GM12878 (cell line): ENCODE measurements around the gene PRPF40B. TPM values are rescaled to one million over a fixed set of nuclear protein-coding genes. Genes with fewer than 3 reads are reported as not detected.

ENCODE experiments used
- ATAC-seq: fragments of 200-7000 bp; cut with Tn5 transposase; 3 replicates; pipeline ENCODE4 v1.9.1; 2020; ENCODE audit warnings: mild to moderate bottlenecking, moderate library complexity
- BruUV-seq: library from RNA; stranded (reverse); fragments of 400-500 nt; replicated peaks from 2 replicates; lab custom pipeline; 2021; lab: Mats Ljungman, UMichigan
- CTCF ChIA-PET: fragments of 300-600 bp; sonication (Branson Sonifier 250); formaldehyde crosslinking; extraction: SDS; loops from one replicate; lab custom pipeline; 2021; ENCODE audit warnings: inconsistent platforms; lab: Yijun Ruan, JAX
- POLR2A ChIA-PET: fragments of 350-600 bp; formaldehyde crosslinking; extraction: SDS; loops from one replicate; lab custom pipeline; 2021; ENCODE audit warnings: inconsistent platforms; lab: Charles Lee
- RAD21 ChIA-PET: fragments of 300-600 bp; sonication (Branson Sonifier 250); formaldehyde crosslinking; loops from one replicate; lab custom pipeline; 2023; ENCODE audit warnings: antibody characterized with exemption; ENCODE audit not compliant: unreplicated experiment; lab: Charles Lee
- SMC1A ChIA-PET: fragments of 300-600 bp; sonication (Branson Sonifier 250); formaldehyde crosslinking; loops from one replicate; lab custom pipeline; 2023; ENCODE audit not compliant: unreplicated experiment, uncharacterized antibody; lab: Charles Lee
- DNase-seq: peaks from one replicate; pipeline ENCODE4 v3.0.0-alpha.2; 2011; ENCODE audit warnings: low read depth, low spot score
- FAIRE-seq: peaks from 3 replicates; lab custom pipeline; 2011; peaks lifted over from hg19 to GRCh38; lab: Jason Lieb, UNC
- H2AFZ ChIP-seq: 2 replicates; pipeline ENCODE4 v1.6.0; 2011; ENCODE audit warnings: low read depth, low read length, control low read depth; ENCODE audit not compliant: control insufficient read depth
- H3K27ac ChIP-seq: 2 replicates; pipeline ENCODE4 v1.5.1; 2011; ENCODE audit warnings: control low read depth; ENCODE audit not compliant: control insufficient read depth, insufficient read depth
- H3K27me3 ChIP-seq, 2 experiments: replicated peaks in 1 of 2; 2 replicates each; pipeline versions ENCODE4 v1.6.0 to v1.6.1; 2011; ENCODE audit warnings: low read length in 1 of 2; ENCODE audit not compliant: control insufficient read depth in 2 of 2, insufficient read depth in 2 of 2
- H3K36me3 ChIP-seq, 2 experiments: 2 replicates each; pipeline ENCODE4 v1.5.1; 2011; ENCODE audit warnings: low read length in 1 of 2; ENCODE audit not compliant: control insufficient read depth in 2 of 2, insufficient read depth in 2 of 2
- H3K4me1 ChIP-seq: 2 replicates; pipeline ENCODE4 v1.6.1; 2011; ENCODE audit warnings: mild to moderate bottlenecking, low read length, moderate library complexity, mixed read lengths; ENCODE audit not compliant: control insufficient read depth, insufficient read depth
- H3K4me2 ChIP-seq: 2 replicates; pipeline ENCODE4 v1.6.0; 2011; ENCODE audit warnings: control low read depth; ENCODE audit not compliant: control insufficient read depth, insufficient read depth
- H3K4me3 ChIP-seq: fragments of 200-600 bp; sonication (generic); 2 replicates; pipeline ENCODE4 v1.5.1; 2016
- H3K79me2 ChIP-seq: 2 replicates; pipeline ENCODE4 v1.6.0; 2011; ENCODE audit warnings: low read length; ENCODE audit not compliant: control insufficient read depth, insufficient read depth
- H3K9ac ChIP-seq: 2 replicates; pipeline ENCODE4 v1.8.0; 2011; ENCODE audit warnings: low read length, control low read depth, mixed read lengths; ENCODE audit not compliant: control insufficient read depth, insufficient read depth
- H3K9me3 ChIP-seq: replicated peaks from 3 replicates; pipeline ENCODE4 v1.5.1; 2011; ENCODE audit warnings: mild to moderate bottlenecking, low read length; ENCODE audit not compliant: control insufficient read depth, insufficient read depth
- H4K20me1 ChIP-seq: 2 replicates; pipeline ENCODE4 v1.6.0; 2011; ENCODE audit not compliant: control insufficient read depth, insufficient read depth
- ATF7 ChIP-seq: fragments of 450-650 bp; IDR thresholded peaks from 2 replicates; pipeline ENCODE4 v1.6.1; 2016; ENCODE audit warnings: low read depth, mild to moderate bottlenecking
- CBFB ChIP-seq: IDR thresholded peaks from 2 replicates; pipeline ENCODE4 v1.6.1; 2016; ENCODE audit warnings: antibody characterized with exemption, low read depth
- CHD4 ChIP-seq: fragments of 200-600 bp; sonication (generic); IDR thresholded peaks from 2 replicates; pipeline ENCODE4 v1.6.1; 2016; ENCODE audit warnings: mild to moderate bottlenecking
- EED ChIP-seq: sonication (generic); IDR thresholded peaks from 2 replicates; pipeline ENCODE4 v1.6.1; 2016; ENCODE audit warnings: antibody characterized with exemption, low read depth
- MTA3 ChIP-seq: IDR thresholded peaks from 2 replicates; pipeline ENCODE4 v1.6.1; 2012; ENCODE audit warnings: low read length, inconsistent platforms, borderline replicate concordance
- MYC ChIP-seq: IDR thresholded peaks from 2 replicates; pipeline ENCODE4 v1.6.1; 2011; ENCODE audit warnings: mild to moderate bottlenecking, low read length, moderate library complexity, inconsistent platforms; ENCODE audit not compliant: insufficient read depth, insufficient replicate concordance, insufficient read length, severe bottlenecking
- NFYA ChIP-seq: IDR thresholded peaks from 2 replicates; pipeline ENCODE4 v1.6.1; 2011; ENCODE audit warnings: low read depth, mild to moderate bottlenecking, low read length, improper control_type of control experiment, borderline replicate concordance
- NR2F1 ChIP-seq: fragments of 450-650 bp; conservative IDR thresholded peaks from 2 replicates; pipeline ENCODE4 v1.6.1; 2017; ENCODE audit warnings: mild to moderate bottlenecking
- PAX8 ChIP-seq: fragments of 450-650 bp; IDR thresholded peaks from 2 replicates; pipeline ENCODE4 v1.6.1; 2017; ENCODE audit warnings: mild to moderate bottlenecking, moderate library complexity
- TCF7 ChIP-seq: IDR thresholded peaks from 2 replicates; pipeline ENCODE4 v1.6.1; 2014; ENCODE audit warnings: antibody characterized with exemption, borderline replicate concordance
- ZBTB11 ChIP-seq: fragments of 450-650 bp; formaldehyde crosslinking; IDR thresholded peaks from 2 replicates; pipeline ENCODE4 v1.5.0; 2022; ENCODE audit warnings: mild to moderate bottlenecking, missing genetic modification characterization
- WGBS: methylation state at CpG from one replicate; pipeline ENCODE4 v1.1.6; 2016; ENCODE audit warnings: low lambda C conversion rate; ENCODE audit not compliant: insufficient replicate concordance, insufficient coverage; ENCODE audit errors: missing lambda C conversion rate; 5-methylcytosine and 5-hydroxymethylcytosine counted together
- in situ Hi-C: fragments of 300-500 bp; cut with MboI; formaldehyde crosslinking; loops from 9 replicates; pipeline ENCODE4 v1.14.3; 2018; ENCODE audit warnings: mixed read lengths
- intact Hi-C: fragments of 100-400 bp; cut with micrococcal nuclease; formaldehyde crosslinking; loops from one replicate; pipeline ENCODE4 v1.14.2; 2022; ENCODE audit not compliant: unreplicated experiment
- polyA plus RNA-seq, 11 experiments: library from polyadenylated mRNA; depleted of rRNA in 4 of 11; unstranded in 6 of 11; stranded (reverse) in 5 of 11; fragments of >200 nt; fragmentation: Nextera tagmentation in 4 of 11; fragmentation: Illumina TruSeq in 1 of 11; extraction: Ambion mirVana in 4 of 11; extraction: Trizol in 1 of 11; gene quantifications; 1 replicate in 1 of 11; 2 replicates in 10 of 11; pipeline versions ENCODE4 v1.2.1 to v1.2.3, GENCODE V29; 2011 to 2016; ENCODE audit warnings: inconsistent platforms in 2 of 11, missing spikeins in 2 of 11, low read depth in 1 of 11
- total RNA-seq, 4 experiments: library from RNA; depleted of rRNA in 3 of 4; stranded (reverse); fragments of >200 nt in 3 of 4; fragmentation: Illumina TruSeq in 1 of 4; extraction: Trizol in 1 of 4; gene quantifications; 2 replicates each; pipeline versions ENCODE4 v1.2.1 to v1.2.3, GENCODE V29; 2013 to 2021
- TF ChIP-seq, protein P1 (sequence below): IDR thresholded peaks from 2 replicates; pipeline ENCODE4 v1.6.1; 2011; ENCODE audit warnings: mild to moderate bottlenecking, low read depth, low read length, moderate library complexity; ENCODE audit not compliant: insufficient replicate concordance

The PRPF40B gene
- total and polyA plus RNA-seq, 10 of the 15 experiments (the other 5 are each of a cell fraction or from before 2014, with no cell fraction given) = 0.31 to 17.9 (median 7.3) TPM

DNA sequence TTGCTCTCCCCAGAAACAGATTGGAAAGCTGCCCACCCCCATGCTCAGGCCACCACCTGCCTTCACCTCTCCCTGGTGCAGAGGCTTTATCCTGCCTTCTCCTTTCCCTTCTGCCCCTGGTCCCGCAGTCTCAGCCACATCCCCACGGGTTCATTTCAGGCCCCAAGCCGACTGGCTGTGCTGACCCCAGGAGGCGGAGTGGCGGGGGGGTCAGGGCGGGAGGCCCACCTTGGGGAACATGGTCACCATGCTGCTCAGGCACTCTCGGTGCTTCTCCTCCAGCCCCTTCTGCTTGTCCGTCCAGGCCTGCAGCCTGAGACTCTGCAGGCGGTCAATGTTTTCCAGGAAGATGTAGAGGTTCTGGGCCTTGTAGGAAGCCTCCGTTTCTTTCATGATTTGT lies 24.8 kb upstream of the PRPF40B start:
- BruUV-seq = no TSS peak
- SMC1A ChIA-PET = no interaction called here
- ATAC-seq (no peak), FAIRE-seq (no peak), DNase-seq (no peak)
- Histone ChIP-seq H3K4me2 (no peak overlapping the region), H3K79me2 (no peaks in the 10 kb centered on the region), H2AFZ (no peak overlapping the region), H3K4me1 (no peaks in the 10 kb centered on the region), H3K9me3 (no peaks in the 10 kb centered on the region), H4K20me1 (no peaks in the 10 kb centered on the region), H3K27ac (no peak overlapping the region), H3K36me3 (no peaks in the 10 kb centered on the region), H3K9ac (no peak overlapping the region), H3K4me3 (no peak overlapping the region), H3K27me3 (no peaks in the 10 kb centered on the region)
- CTCF ChIA-PET = interaction anchor here (1.5 kb wide), 1 partner anchor 18 kb away, joined by 4 read pairs; no protein-coding TSS in a partner anchor
- intact Hi-C loops = no loop called here
- no peak for TF ChIP-seq NR2F1
- no peak for TF ChIP-seq ZBTB11 (CRISPR knock-in tag)
- RAD21 ChIA-PET = no interaction called here
- in situ Hi-C loops = no loop called here
- WGBS = 76% methylated on average over 10 of the region's 10 CpGs
- POLR2A ChIA-PET = no interaction called here

GRCh38 chr12:49599961-49600360 lies 23.4 kb upstream of the PRPF40B start:
- Histone ChIP-seq H3K9me3 (no peaks in the 10 kb centered on the region), H2AFZ (no peak overlapping the region), H3K4me1 (no peaks in the 10 kb centered on the region), H3K4me3 (no peak overlapping the region), H4K20me1 (no peaks in the 10 kb centered on the region), H3K4me2 (no peak overlapping the region), H3K27ac (no peak overlapping the region), H3K27me3 (no peaks in the 10 kb centered on the region), H3K36me3 (no peaks in the 10 kb centered on the region), H3K79me2 (no peaks in the 10 kb centered on the region), H3K9ac (no peak overlapping the region)
- no TSS peak for BruUV-seq
- in situ Hi-C loops = no loop called here
- intact Hi-C loops = no loop called here
- FAIRE-seq (no peak), DNase-seq (no peak), ATAC-seq (no peak)
- POLR2A ChIA-PET = interaction anchor here (1.2 kb wide), 1 partner anchor 14 kb away, joined by 3 read pairs; no protein-coding TSS in a partner anchor
- RAD21 ChIA-PET = no interaction called here
- SMC1A ChIA-PET = no interaction called here
- 89% methylated on average over 8 of the region's 8 CpGs for WGBS
- CTCF ChIA-PET = interaction anchor here (1.4 kb wide), 1 partner anchor 242 kb away, joined by 4 read pairs; no protein-coding TSS in a partner anchor
- TF ChIP-seq EED (no peak), NFYA (no peak), CBFB (no peak), MYC (no peak), CHD4 (no peak), ATF7 (no peak), MTA3 (no peak), PAX8 (no peak), TCF7 (no peak)
- TF ChIP-seq, protein P1, sequence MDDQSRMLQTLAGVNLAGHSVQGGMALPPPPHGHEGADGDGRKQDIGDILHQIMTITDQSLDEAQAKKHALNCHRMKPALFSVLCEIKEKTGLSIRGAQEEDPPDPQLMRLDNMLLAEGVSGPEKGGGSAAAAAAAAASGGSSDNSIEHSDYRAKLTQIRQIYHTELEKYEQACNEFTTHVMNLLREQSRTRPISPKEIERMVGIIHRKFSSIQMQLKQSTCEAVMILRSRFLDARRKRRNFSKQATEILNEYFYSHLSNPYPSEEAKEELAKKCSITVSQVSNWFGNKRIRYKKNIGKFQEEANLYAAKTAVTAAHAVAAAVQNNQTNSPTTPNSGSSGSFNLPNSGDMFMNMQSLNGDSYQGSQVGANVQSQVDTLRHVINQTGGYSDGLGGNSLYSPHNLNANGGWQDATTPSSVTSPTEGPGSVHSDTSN = no peak
